ENCODE data around the gene ZNF423. TPM values are rescaled to one million over a fixed set of nuclear protein-coding genes. Genes with fewer than 3 reads are reported as not detected.

ZNF423 gene
- total and polyA plus RNA-seq, 10 donors = 0.36 to 7.0 (median 3.7) TPM

- 80 to 93% (median 86%) methylated on average over 8 to 10 of the region's 10 CpGs for WGBS, 5 donors
- no peak for DNase-seq
- H3K9me3 ChIP-seq = no peaks in the 10 kb centered on the region
- intact Hi-C loops (cut with DNase I; ENCODE audit: low total_unique reads) = no loop called here
- no peak overlapping the region for H3K27ac ChIP-seq
- H3K36me3 ChIP-seq = no peaks in the 10 kb centered on the region
- H3K27me3 ChIP-seq (replicated peaks in 1 of 7) = no peaks in the 10 kb centered on the region
- H3K4me1 ChIP-seq = no peaks in the 10 kb centered on the region
- TF ChIP-seq POLR2AphosphoS5 (IDR thresholded peaks at IDR 0.05) = no peak
- TF ChIP-seq CTCF (IDR thresholded peaks at IDR 0.05 in 8 of 11, conservative IDR thresholded peaks at IDR 0.05 in 3 of 11) = no peak
- no peak for TF ChIP-seq POLR2A (IDR thresholded peaks at IDR 0.05)
- H3K4me3 ChIP-seq = no peak overlapping the region
Observed at GRCh38 chr16:49743658-49744057, 112.3 kb downstream of the ZNF423 start.

GRCh38 chr16:49743203-49743464 is 112.8 kb downstream of the ZNF423 start:
- no peak for DNase-seq
- WGBS, 5 donors = 82 to 89% (median 86%) methylated on average over 4 of the region's 4 CpGs
- H3K27ac ChIP-seq = no peak overlapping the region
- no peak overlapping the region for H3K4me3 ChIP-seq
- no peaks in the 10 kb centered on the region for H3K9me3 ChIP-seq
- intact Hi-C loops (cut with DNase I; ENCODE audit: low total_unique reads) = no loop called here
- TF ChIP-seq POLR2AphosphoS5 (IDR thresholded peaks at IDR 0.05) (no peak), POLR2A (IDR thresholded peaks at IDR 0.05) (no peak), CTCF (IDR thresholded peaks at IDR 0.05 in 8 of 11, conservative IDR thresholded peaks at IDR 0.05 in 3 of 11) (no peak)
- no peaks in the 10 kb centered on the region for H3K36me3 ChIP-seq
- no peaks in the 10 kb centered on the region for H3K4me1 ChIP-seq
- H3K27me3 ChIP-seq (replicated peaks in 1 of 7) = no peaks in the 10 kb centered on the region

- Histone ChIP-seq H3K4me1 (no peaks in the 10 kb centered on the region), H3K36me3 (no peaks in the 10 kb centered on the region), H3K27me3 (replicated peaks in 1 of 7) (no peaks in the 10 kb centered on the region), H3K4me3 (no peak overlapping the region), H3K9me3 (no peaks in the 10 kb centered on the region), H3K27ac (no peak overlapping the region)
- WGBS, 5 donors = 81 to 92% (median 90%) methylated on average over 14 to 19 of the region's 19 CpGs
- TF ChIP-seq POLR2A (IDR thresholded peaks at IDR 0.05) = no peak
- no peak for TF ChIP-seq CTCF (IDR thresholded peaks at IDR 0.05 in 8 of 11, conservative IDR thresholded peaks at IDR 0.05 in 3 of 11)
- no peak for TF ChIP-seq POLR2AphosphoS5 (IDR thresholded peaks at IDR 0.05)
- intact Hi-C loops (cut with DNase I; ENCODE audit: low total_unique reads) = no loop called here
- DNase-seq = no peak
Observed at GRCh38 chr16:49742428-49743202, 113.3 kb downstream of the ZNF423 start.

- no peak overlapping the region for H3K27ac ChIP-seq
- intact Hi-C loops (cut with DNase I; ENCODE audit: low total_unique reads) = no loop called here
- TF ChIP-seq POLR2A (IDR thresholded peaks at IDR 0.05) (no peak), CTCF (IDR thresholded peaks at IDR 0.05 in 8 of 11, conservative IDR thresholded peaks at IDR 0.05 in 3 of 11) (no peak), POLR2AphosphoS5 (IDR thresholded peaks at IDR 0.05) (no peak)
- WGBS, 5 donors = 79 to 89% (median 83%) methylated on average over 7 of the region's 7 CpGs
- H3K4me3 ChIP-seq = no peak overlapping the region
- no peak for DNase-seq
- H3K4me1 ChIP-seq = no peaks in the 10 kb centered on the region
- H3K36me3 ChIP-seq = no peaks in the 10 kb centered on the region
- no peaks in the 10 kb centered on the region for H3K9me3 ChIP-seq
- no peaks in the 10 kb centered on the region for H3K27me3 ChIP-seq (replicated peaks in 1 of 7)
Observed at GRCh38 chr16:49740256-49740655, 115.7 kb downstream of the ZNF423 start.
